ENCODE measurements around the gene FRMPD2. TPM values are rescaled to one million over a fixed set of nuclear protein-coding genes. Genes with fewer than 3 reads are reported as not detected.

The FRMPD2 gene
- total and polyA plus RNA-seq, 2 of the 4 experiments (the other 2 are of a cell fraction) = 0.18 TPM; not detected in 1

DNA sequence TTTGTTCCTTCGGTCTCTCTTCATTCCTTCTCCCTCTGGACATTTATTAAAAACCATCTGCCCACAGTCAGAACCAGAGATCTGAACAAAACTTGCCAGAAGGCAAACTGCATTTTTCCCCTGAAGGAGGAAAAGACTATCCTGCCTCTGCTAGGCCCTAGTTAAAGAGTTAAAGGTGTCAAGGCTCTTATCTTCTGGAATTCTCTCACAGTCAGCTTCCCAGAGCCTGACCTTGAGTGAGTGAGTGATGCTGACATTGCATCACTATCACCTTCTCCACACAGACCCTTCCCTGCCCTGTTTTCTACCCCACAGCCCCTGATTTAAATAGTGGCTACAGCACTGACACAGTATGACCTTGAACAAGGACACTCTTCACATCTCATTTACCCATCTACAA, 16.4 kb downstream of the FRMPD2 start:
- Histone ChIP-seq H3K4ac (ENCODE audit: low read depth, low read length) (no peak overlapping the region), H3K4me3 (ENCODE audit: insufficient read depth, low read depth, low read length) (no peak overlapping the region), H2BK120ac (ENCODE audit: low read depth, low read length) (no peak overlapping the region), H3K9me1 (ENCODE audit: insufficient read depth, low read length) (no peaks in the 10 kb centered on the region), H3K9me3 (ENCODE audit: control insufficient read depth, insufficient read depth, low read length) (no peaks in the 10 kb centered on the region), H2BK5ac (ENCODE audit: low read depth, low read length, poor library complexity, severe bottlenecking) (no peak overlapping the region), H3K18ac (ENCODE audit: low read depth, low read length) (no peak overlapping the region), H3K4me2 (ENCODE audit: low read depth, low read length) (no peak overlapping the region), H3K27ac (ENCODE audit: insufficient read depth, low read length) (no peak overlapping the region), H2AFZ (replicated peaks; ENCODE audit: low read length, poor library complexity) (no peak overlapping the region), H2AK9ac (replicated peaks; ENCODE audit: low read depth, low read length, poor library complexity) (no peak overlapping the region), H3K23ac (ENCODE audit: low read depth, low read length) (no peak overlapping the region), H3K9ac (ENCODE audit: low read depth, low read length) (no peak overlapping the region), H3K36me3 (ENCODE audit: control insufficient read depth, insufficient read depth, low read length) (no peaks in the 10 kb centered on the region), H3K27me3 (ENCODE audit: control insufficient read depth, insufficient read depth, low read length) (peaks cover 7% of the 10 kb centered on the region), H3K79me1 (ENCODE audit: low read depth in 1 of 2, low read length in 2 of 2) (no peaks in the 10 kb centered on the region), H2AK5ac (ENCODE audit: low read depth, low read length) (no peak overlapping the region), H3K14ac (replicated peaks; ENCODE audit: low read depth, low read length) (no peak overlapping the region), H4K5ac (ENCODE audit: low read depth, low read length) (no peak overlapping the region), H3K4me1 (ENCODE audit: control insufficient read depth, insufficient read depth, low read length) (no peaks in the 10 kb centered on the region), H3K56ac (ENCODE audit: extremely low read depth, insufficient read depth, low read length) (no peak overlapping the region), H2BK15ac (ENCODE audit: low read depth, low read length) (no peak overlapping the region), H4K20me1 (ENCODE audit: insufficient read depth, low read length) (no peaks in the 10 kb centered on the region), H4K91ac (ENCODE audit: insufficient read depth, low read depth, low read length) (no peak overlapping the region), H2BK20ac (ENCODE audit: low read depth, low read length) (no peak overlapping the region), H4K8ac (ENCODE audit: low read depth in 2 of 2, low read length in 2 of 2) (no peak overlapping the region)
- no peak for TF ChIP-seq MXI1 (IDR thresholded peaks at IDR 0.05; ENCODE audit: borderline replicate concordance, low read depth, low read length)
- no peak for TF ChIP-seq FOS (IDR thresholded peaks at IDR 0.05; ENCODE audit: low read depth, low read length)
- TF ChIP-seq, protein P1, sequence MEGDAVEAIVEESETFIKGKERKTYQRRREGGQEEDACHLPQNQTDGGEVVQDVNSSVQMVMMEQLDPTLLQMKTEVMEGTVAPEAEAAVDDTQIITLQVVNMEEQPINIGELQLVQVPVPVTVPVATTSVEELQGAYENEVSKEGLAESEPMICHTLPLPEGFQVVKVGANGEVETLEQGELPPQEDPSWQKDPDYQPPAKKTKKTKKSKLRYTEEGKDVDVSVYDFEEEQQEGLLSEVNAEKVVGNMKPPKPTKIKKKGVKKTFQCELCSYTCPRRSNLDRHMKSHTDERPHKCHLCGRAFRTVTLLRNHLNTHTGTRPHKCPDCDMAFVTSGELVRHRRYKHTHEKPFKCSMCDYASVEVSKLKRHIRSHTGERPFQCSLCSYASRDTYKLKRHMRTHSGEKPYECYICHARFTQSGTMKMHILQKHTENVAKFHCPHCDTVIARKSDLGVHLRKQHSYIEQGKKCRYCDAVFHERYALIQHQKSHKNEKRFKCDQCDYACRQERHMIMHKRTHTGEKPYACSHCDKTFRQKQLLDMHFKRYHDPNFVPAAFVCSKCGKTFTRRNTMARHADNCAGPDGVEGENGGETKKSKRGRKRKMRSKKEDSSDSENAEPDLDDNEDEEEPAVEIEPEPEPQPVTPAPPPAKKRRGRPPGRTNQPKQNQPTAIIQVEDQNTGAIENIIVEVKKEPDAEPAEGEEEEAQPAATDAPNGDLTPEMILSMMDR (conservative IDR thresholded peaks at IDR 0.05; ENCODE audit: low read depth, low read length) = no peak
- no peak for TF ChIP-seq NFE2L2 (IDR thresholded peaks at IDR 0.05; ENCODE audit: low read depth, low read length)
- no peak for TF ChIP-seq BHLHE40 (IDR thresholded peaks at IDR 0.05; ENCODE audit: low read depth, low read length)
- ATAC-seq (ENCODE audit: low read depth) (no peak), DNase-seq (no peak)
- POLR2A ChIA-PET (ENCODE audit: unreplicated experiment) = no interaction called here
- CTCF ChIA-PET = no interaction called here
- BruUV-seq (replicated peaks) = no TSS peak
- intact Hi-C loops (cut with micrococcal nuclease) (loop anchor here (2.0 kb wide), 1 partner anchor 21 kb away; no protein-coding TSS in a partner anchor), in situ Hi-C loops (cut with MboI; ENCODE audit: low sequenced_read_pairs) (no loop called here), dilution Hi-C loops (cut with HindIII; ENCODE audit: low sequenced_read_pairs, unreplicated experiment) (no loop called here)
- no CpG with 5 or more reads among the region's 1 CpG for WGBS, 2 experiments (ENCODE audit: extremely low coverage in 2 of 2, insufficient read length in 1 of 2)
